HEK293T (cell line): ENCODE measurements around the gene IFFO2.

ENCODE experiments used
- FOXM1 ChIP-seq: fragments of 450-650 bp; IDR thresholded peaks from 2 replicates; pipeline ENCODE4 v1.6.1; 2017; ENCODE audit warnings: mild to moderate bottlenecking, borderline replicate concordance
- HDGF ChIP-seq: fragments of 450-650 bp; IDR thresholded peaks from 2 replicates; pipeline ENCODE4 v1.6.1; 2017; ENCODE audit warnings: antibody characterized with exemption, borderline replicate concordance

GRCh38 chr1:18938707-18939070, 17.8 kb downstream of the IFFO2 start:
- TF ChIP-seq FOXM1 (no peak), HDGF (no peak)
